IMR-90 (cell line): Measurements from ENCODE around the gene ZGRF1. TPM values are rescaled to one million over a fixed set of nuclear protein-coding genes. Genes with fewer than 3 reads are reported as not detected.
A peak's percentile ranks its signal among the peaks of the same experiment; 100 is the strongest.

Source experiments
- ATAC-seq: fragments of 200-7000 bp; cut with Tn5 transposase; 2 replicates; pipeline ENCODE4 v1.9.1; 2020; ENCODE audit warnings: low read depth, mild to moderate bottlenecking, moderate library complexity
- BruUV-seq: library from RNA; stranded (reverse); fragments of 400-500 nt; replicated peaks from 2 replicates; lab custom pipeline; 2021; lab: Mats Ljungman, UMichigan
- CTCF ChIA-PET: fragments of 300-600 bp; formaldehyde crosslinking; extraction: SDS; loops from one replicate; lab custom pipeline; 2021; ENCODE audit warnings: antibody characterized with exemption; lab: Yijun Ruan, JAX
- POLR2A ChIA-PET: fragments of 300-600 bp; sonication (Branson Sonifier 250); formaldehyde crosslinking; loops from one replicate; lab custom pipeline; 2022; ENCODE audit warnings: antibody characterized with exemption; ENCODE audit not compliant: unreplicated experiment; lab: Charles Lee
- DNase-seq: peaks from one replicate; pipeline ENCODE4 v3.0.0; 2013
- H2AFZ ChIP-seq: replicated peaks from 2 replicates; pipeline ENCODE3; 2013; ENCODE audit warnings: low read length, mild to moderate bottlenecking; ENCODE audit not compliant: poor library complexity
- H2AK5ac ChIP-seq: 2 replicates; pipeline ENCODE4 v1.6.1; 2013; ENCODE audit warnings: low read depth, low read length, inconsistent platforms
- H2AK9ac ChIP-seq: replicated peaks from 2 replicates; pipeline ENCODE3; 2013; ENCODE audit warnings: mild to moderate bottlenecking, low read depth, low read length, moderate library complexity; ENCODE audit not compliant: poor library complexity
- H2BK120ac ChIP-seq: 2 replicates; pipeline ENCODE4 v1.6.1; 2013; ENCODE audit warnings: low read depth, low read length, inconsistent platforms
- H2BK15ac ChIP-seq: 3 replicates; pipeline ENCODE4 v1.6.1; 2013; ENCODE audit warnings: low read depth, low read length, inconsistent platforms
- H2BK20ac ChIP-seq: 2 replicates; pipeline ENCODE4 v1.6.1; 2013; ENCODE audit warnings: low read depth, mild to moderate bottlenecking, inconsistent platforms, low read length, moderate library complexity
- H2BK5ac ChIP-seq: 2 replicates; pipeline ENCODE4 v1.6.1; 2013; ENCODE audit warnings: mild to moderate bottlenecking, low read depth, low read length, inconsistent platforms; ENCODE audit not compliant: poor library complexity, severe bottlenecking
- H3K14ac ChIP-seq: replicated peaks from 2 replicates; pipeline ENCODE4 v1.6.1; 2013; ENCODE audit warnings: low read depth, low read length, inconsistent platforms
- H3K18ac ChIP-seq: 2 replicates; pipeline ENCODE4 v1.6.1; 2013; ENCODE audit warnings: low read depth, low read length, control low read depth
- H3K23ac ChIP-seq: 2 replicates; pipeline ENCODE4 v1.6.1; 2013; ENCODE audit warnings: low read depth, low read length, inconsistent platforms
- H3K27ac ChIP-seq: 2 replicates; pipeline ENCODE4 v1.5.1; 2013; ENCODE audit warnings: mild to moderate bottlenecking, control low read depth, low read length; ENCODE audit not compliant: insufficient read depth
- H3K27me3 ChIP-seq: 2 replicates; pipeline ENCODE4 v1.6.1; 2013; ENCODE audit warnings: low read length; ENCODE audit not compliant: control insufficient read depth, insufficient read depth
- H3K36me3 ChIP-seq: 2 replicates; pipeline ENCODE4 v1.6.1; 2013; ENCODE audit warnings: low read length, mixed read lengths; ENCODE audit not compliant: control insufficient read depth, insufficient read depth
- H3K4ac ChIP-seq: 2 replicates; pipeline ENCODE4 v1.6.1; 2013; ENCODE audit warnings: low read depth, low read length, inconsistent platforms
- H3K4me1 ChIP-seq: 2 replicates; pipeline ENCODE4 v1.6.1; 2013; ENCODE audit warnings: low read length, mixed read lengths; ENCODE audit not compliant: control insufficient read depth, insufficient read depth
- H3K4me2 ChIP-seq: 2 replicates; pipeline ENCODE4 v1.6.1; 2013; ENCODE audit warnings: low read depth, mild to moderate bottlenecking, control low read depth, low read length, moderate library complexity
- H3K4me3 ChIP-seq: 2 replicates; pipeline ENCODE4 v1.5.1; 2013; ENCODE audit warnings: low read depth, mild to moderate bottlenecking, control low read depth, low read length, moderate library complexity; ENCODE audit not compliant: insufficient read depth
- H3K56ac ChIP-seq: 2 replicates; pipeline ENCODE4 v1.6.1; 2013; ENCODE audit warnings: low read length, inconsistent platforms; ENCODE audit not compliant: insufficient read depth; ENCODE audit errors: extremely low read depth
- H3K79me1 ChIP-seq, 2 experiments: 2 replicates each; pipeline ENCODE4 v1.6.1; 2013; ENCODE audit warnings: low read length in 2 of 2, inconsistent platforms in 1 of 2, low read depth in 1 of 2
- H3K9ac ChIP-seq: 2 replicates; pipeline ENCODE4 v1.6.1; 2013; ENCODE audit warnings: low read depth, low read length, control low read depth
- H3K9me1 ChIP-seq: 2 replicates; pipeline ENCODE4 v1.6.1; 2013; ENCODE audit warnings: low read length, inconsistent platforms; ENCODE audit not compliant: insufficient read depth
- H3K9me3 ChIP-seq: 2 replicates; pipeline ENCODE4 v1.6.1; 2013; ENCODE audit warnings: low read length; ENCODE audit not compliant: control insufficient read depth, insufficient read depth
- H4K20me1 ChIP-seq: 2 replicates; pipeline ENCODE4 v1.6.1; 2013; ENCODE audit warnings: low read length, inconsistent platforms; ENCODE audit not compliant: insufficient read depth
- H4K5ac ChIP-seq: 2 replicates; pipeline ENCODE4 v1.6.1; 2013; ENCODE audit warnings: mild to moderate bottlenecking, low read depth, low read length, control low read depth
- H4K8ac ChIP-seq, 2 experiments: 2 replicates each; pipeline ENCODE4 v1.6.1; 2013; ENCODE audit warnings: low read depth in 2 of 2, low read length in 2 of 2, control low read depth in 1 of 2, inconsistent platforms in 1 of 2
- H4K91ac ChIP-seq: 2 replicates; pipeline ENCODE4 v1.6.1; 2013; ENCODE audit warnings: low read depth, low read length, inconsistent platforms; ENCODE audit not compliant: insufficient read depth
- BHLHE40 ChIP-seq: fragments of 150-350 bp; IDR thresholded peaks from 2 replicates; pipeline ENCODE4 v1.6.1; 2016; ENCODE audit warnings: mild to moderate bottlenecking, low read depth, low read length
- CEBPB ChIP-seq: IDR thresholded peaks from 2 replicates; pipeline ENCODE4 v1.6.1; 2012; ENCODE audit warnings: low read depth, low read length, improper control_type of control experiment
- CHD1 ChIP-seq: IDR thresholded peaks from 2 replicates; pipeline ENCODE4 v1.6.1; 2012; ENCODE audit warnings: low read depth, low read length, improper control_type of control experiment
- FOS ChIP-seq: fragments of 150-350 bp; IDR thresholded peaks from 2 replicates; pipeline ENCODE4 v1.6.1; 2016; ENCODE audit warnings: low read depth, low read length
- MAFK ChIP-seq: IDR thresholded peaks from 2 replicates; pipeline ENCODE4 v1.6.1; 2012; ENCODE audit warnings: low read depth, low read length, improper control_type of control experiment
- MAZ ChIP-seq: IDR thresholded peaks from 2 replicates; pipeline ENCODE4 v1.6.1; 2012; ENCODE audit warnings: low read depth, mild to moderate bottlenecking, low read length, improper control_type of control experiment, moderate library complexity, borderline replicate concordance
- POLR2A ChIP-seq: IDR thresholded peaks from 2 replicates; pipeline ENCODE4 v1.6.1; 2012; ENCODE audit warnings: mild to moderate bottlenecking, low read depth, low read length
- RAD21 ChIP-seq: IDR thresholded peaks from 2 replicates; pipeline ENCODE4 v1.6.1; 2012; ENCODE audit warnings: low read length, improper control_type of control experiment
- RFX5 ChIP-seq: IDR thresholded peaks from 2 replicates; pipeline ENCODE4 v1.8.0; 2012; ENCODE audit warnings: low read depth, mild to moderate bottlenecking, low read length, moderate library complexity
- SMC3 ChIP-seq: fragments of 150-350 bp; IDR thresholded peaks from 2 replicates; pipeline ENCODE4 v1.6.1; 2016; ENCODE audit warnings: low read depth, mild to moderate bottlenecking, antibody characterized with exemption, low read length, moderate library complexity
- WGBS, 2 experiments: methylation state at CpG; one replicate each; pipeline versions ENCODE4 v1.1.5 to v1.1.7; 2013; ENCODE audit warnings: missing lambda C conversion rate in 2 of 2; ENCODE audit not compliant: insufficient read length in 1 of 2; ENCODE audit errors: extremely low coverage in 2 of 2; 5-methylcytosine and 5-hydroxymethylcytosine counted together
- dilution Hi-C: fragments of 300-500 bp; cut with HindIII; formaldehyde crosslinking; loops from one replicate; pipeline ENCODE4 v1.14.3; 2018; ENCODE audit warnings: low sequenced_read_pairs; ENCODE audit not compliant: unreplicated experiment
- in situ Hi-C: fragments of 300-500 bp; cut with MboI; formaldehyde crosslinking; loops from 3 replicates; pipeline ENCODE4 v1.14.3; 2019; ENCODE audit warnings: low sequenced_read_pairs, inconsistent platforms, mixed read lengths
- intact Hi-C: fragments of 100-400 bp; cut with micrococcal nuclease; formaldehyde crosslinking; loops from 2 replicates; pipeline ENCODE4 v1.10.0; 2022
- polyA plus RNA-seq, 3 experiments: library from polyadenylated mRNA; depleted of rRNA; stranded (reverse); fragments of >200 nt; gene quantifications; 2 replicates each; pipeline ENCODE4 v1.2.3, GENCODE V29; 2012; ENCODE audit warnings: low replicate concordance in 1 of 3
- total RNA-seq: library from RNA; depleted of rRNA; stranded (reverse); fragments of >200 nt; gene quantifications from 2 replicates; pipeline ENCODE4 v1.2.3, GENCODE V29; 2012
- TF ChIP-seq, protein P1 (sequence below): conservative IDR thresholded peaks from 2 replicates; pipeline ENCODE4 v1.5.1; 2012; ENCODE audit warnings: mild to moderate bottlenecking, low read depth, low read length, improper control_type of control experiment

ZGRF1 gene
- total and polyA plus RNA-seq, 2 of the 4 experiments (the other 2 are of a cell fraction) = 2.8 to 5.6 TPM

DNA sequence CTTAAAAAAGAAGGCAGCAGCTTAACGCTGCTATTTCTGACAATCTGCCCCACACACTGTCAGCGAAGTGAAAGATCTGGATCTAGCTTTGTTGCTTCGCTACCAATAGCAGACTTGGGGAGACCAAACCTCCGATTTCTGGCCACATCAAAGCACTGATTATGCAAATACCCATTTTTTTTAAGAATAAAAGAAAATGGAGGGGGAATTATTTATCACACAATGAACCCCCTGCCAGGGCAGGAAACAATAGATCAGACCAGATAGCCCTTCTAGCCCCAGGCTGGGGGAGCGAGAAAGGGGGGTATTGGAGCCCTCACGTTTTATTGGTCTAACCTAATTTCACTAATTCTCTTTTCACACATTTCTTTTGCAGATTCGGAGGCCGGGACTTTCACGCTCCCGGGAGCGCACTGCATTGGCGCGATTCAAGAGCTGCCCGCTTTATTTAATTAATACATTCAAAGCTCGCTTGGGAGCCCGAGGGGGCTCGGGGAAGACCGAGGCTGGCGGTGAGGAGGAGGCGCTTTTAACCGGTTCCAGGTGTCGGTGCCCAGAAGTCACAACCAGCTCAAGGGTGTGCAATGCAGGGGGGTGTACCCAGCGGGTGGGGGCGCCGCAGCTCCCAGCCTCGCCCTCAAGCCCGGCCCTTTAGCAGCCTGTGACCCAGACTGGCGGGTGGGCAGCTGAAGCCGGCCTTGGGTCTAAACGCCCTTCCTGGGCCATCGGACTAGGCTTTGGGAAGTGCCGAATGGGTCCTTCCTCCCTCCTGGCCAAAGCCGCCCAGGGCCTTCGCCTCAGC lies 126.2 kb downstream of the ZGRF1 start (continued):
- TF ChIP-seq BHLHE40 = no peak

DNA sequence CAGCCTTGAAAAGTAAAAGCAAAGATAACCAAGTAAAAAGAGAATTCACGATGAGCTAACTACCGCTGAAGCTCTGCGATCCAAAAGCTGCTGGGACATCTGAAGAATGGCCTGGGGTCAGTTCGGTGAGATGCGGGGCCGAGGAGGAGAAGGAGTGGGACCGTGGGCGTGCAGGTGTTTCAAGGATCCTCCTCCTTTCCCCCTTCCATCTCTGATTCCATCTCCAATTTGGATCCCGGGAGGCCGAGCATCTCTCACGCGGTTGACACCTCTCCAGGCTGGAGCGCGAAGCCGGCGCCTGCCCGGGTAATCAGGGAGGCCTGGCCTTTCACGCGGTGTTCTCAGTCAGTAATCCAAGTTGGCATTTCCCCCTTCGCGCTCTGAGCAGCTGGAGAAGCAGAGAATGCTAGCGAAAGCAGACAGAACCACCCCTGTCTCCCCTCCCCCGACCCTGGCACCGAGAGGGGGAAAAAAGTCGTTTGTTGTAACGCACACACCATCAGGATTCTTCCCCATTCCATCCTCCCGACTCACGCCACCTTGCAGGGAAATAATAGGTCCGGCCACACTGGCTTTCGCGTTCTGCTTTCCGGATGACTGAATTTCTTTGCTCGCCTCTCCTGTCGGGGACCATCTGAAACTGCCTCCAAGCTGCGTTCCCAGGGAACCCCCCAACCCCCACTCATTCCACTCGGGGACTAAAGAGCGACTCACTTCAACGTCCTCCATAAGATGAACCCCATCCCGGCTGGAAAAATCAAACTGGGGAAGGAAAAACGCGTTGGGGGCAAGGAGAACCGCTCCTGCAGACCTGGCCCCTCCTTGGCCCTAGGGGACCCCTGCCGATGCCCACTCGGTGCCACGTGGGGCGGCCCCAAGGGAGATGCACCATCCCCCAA lies 127.2 kb downstream of the ZGRF1 start:
- Histone ChIP-seq H3K4ac (no peak overlapping the region), H3K56ac (no peak overlapping the region), H2BK15ac (no peak overlapping the region), H2AK9ac (no peak overlapping the region), H2BK120ac (no peak overlapping the region), H3K27me3 (peaks cover 72% of the 10 kb centered on the region), H3K4me1 (peaks cover 5% of the 10 kb centered on the region; the same call in 1 of the 2 replicates), H3K9ac (no peak overlapping the region), H4K20me1 (no peaks in the 10 kb centered on the region), H2BK5ac (no peak overlapping the region), H3K18ac (no peak overlapping the region), H3K23ac (no peak overlapping the region), H3K79me1 (no peaks in the 10 kb centered on the region), H4K91ac (no peak overlapping the region), H3K14ac (no peak overlapping the region), H2AFZ (peak overlapping the region; percentile 12), H3K9me1 (no peaks in the 10 kb centered on the region), H2AK5ac (no peak overlapping the region), H4K5ac (no peak overlapping the region), H3K4me2 (peak overlapping the region; percentile 72), H4K8ac (no peak overlapping the region), H3K27ac (no peak overlapping the region), H3K9me3 (peaks cover 8% of the 10 kb centered on the region; the same call in 1 of the 2 replicates), H3K36me3 (no peaks in the 10 kb centered on the region), H2BK20ac (no peak overlapping the region), H3K4me3 (no peak overlapping the region)
- BruUV-seq = no TSS peak
- DNase-seq (peak; percentile 20), ATAC-seq (peak; percentile 17; the same call in 1 of the 2 replicates)
- in situ Hi-C loops = no loop called here
- no CpG with 5 or more reads among the region's 46 CpGs for WGBS, 2 experiments
- dilution Hi-C loops = no loop called here
- no peak for TF ChIP-seq MAFK
- TF ChIP-seq POLR2A = no peak
- no peak for TF ChIP-seq CHD1
- no peak for TF ChIP-seq BHLHE40
- no peak for TF ChIP-seq RAD21
- no peak for TF ChIP-seq SMC3
- no peak for TF ChIP-seq FOS
- no peak for TF ChIP-seq MAZ
- TF ChIP-seq CEBPB = no peak
- no peak for TF ChIP-seq RFX5
- TF ChIP-seq, protein P1, sequence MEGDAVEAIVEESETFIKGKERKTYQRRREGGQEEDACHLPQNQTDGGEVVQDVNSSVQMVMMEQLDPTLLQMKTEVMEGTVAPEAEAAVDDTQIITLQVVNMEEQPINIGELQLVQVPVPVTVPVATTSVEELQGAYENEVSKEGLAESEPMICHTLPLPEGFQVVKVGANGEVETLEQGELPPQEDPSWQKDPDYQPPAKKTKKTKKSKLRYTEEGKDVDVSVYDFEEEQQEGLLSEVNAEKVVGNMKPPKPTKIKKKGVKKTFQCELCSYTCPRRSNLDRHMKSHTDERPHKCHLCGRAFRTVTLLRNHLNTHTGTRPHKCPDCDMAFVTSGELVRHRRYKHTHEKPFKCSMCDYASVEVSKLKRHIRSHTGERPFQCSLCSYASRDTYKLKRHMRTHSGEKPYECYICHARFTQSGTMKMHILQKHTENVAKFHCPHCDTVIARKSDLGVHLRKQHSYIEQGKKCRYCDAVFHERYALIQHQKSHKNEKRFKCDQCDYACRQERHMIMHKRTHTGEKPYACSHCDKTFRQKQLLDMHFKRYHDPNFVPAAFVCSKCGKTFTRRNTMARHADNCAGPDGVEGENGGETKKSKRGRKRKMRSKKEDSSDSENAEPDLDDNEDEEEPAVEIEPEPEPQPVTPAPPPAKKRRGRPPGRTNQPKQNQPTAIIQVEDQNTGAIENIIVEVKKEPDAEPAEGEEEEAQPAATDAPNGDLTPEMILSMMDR = no peak
- intact Hi-C loops = no loop called here
- ChIA-PET POLR2A (no interaction called here), CTCF (no interaction called here)
